B cell (primary cell): ENCODE results near the gene ISG20L2. TPM values are rescaled to one million over a fixed set of nuclear protein-coding genes. Genes with fewer than 3 reads are reported as not detected.

Experiments
- ATAC-seq: fragments of 200-7000 bp; cut with Tn5 transposase; one replicate; pipeline ENCODE4 v1.10.0; 2021; ENCODE audit warnings: low read depth, mild to moderate bottlenecking, moderate number of reproducible peaks, moderate library complexity
- CTCF ChIA-PET: fragments of 350-600 bp; sonication (Branson Sonifier 250); formaldehyde crosslinking; loops from one replicate; lab custom pipeline; 2021; ENCODE audit warnings: antibody characterized with exemption, inconsistent platforms; lab: Charles Lee
- POLR2A ChIA-PET: fragments of 350-600 bp; sonication (Branson Sonifier 250); formaldehyde crosslinking; loops from one replicate; lab custom pipeline; 2021; ENCODE audit warnings: antibody characterized with exemption; lab: Charles Lee
- DNase-seq: peaks from one replicate; pipeline ENCODE4 v3.0.0; 2013
- H2AFZ ChIP-seq: 2 replicates; pipeline ENCODE4 v1.6.1; 2012; ENCODE audit warnings: mild to moderate bottlenecking, low read depth, low read length; ENCODE audit not compliant: insufficient read depth, poor library complexity, severe bottlenecking
- H3K27ac ChIP-seq, 2 donors: 1 replicate in 1 of 2; 2 replicates in 1 of 2; pipeline ENCODE4 v1.5.1; 2012 to 2013; ENCODE audit warnings: low read length in 2 of 2, mild to moderate bottlenecking in 2 of 2, moderate library complexity in 1 of 2
- H3K27me3 ChIP-seq, 4 experiments: fragments of 200-600 bp in 1 of 4; sonication (generic) in 1 of 4; replicated peaks in 1 of 4; 1 replicate in 2 of 4; 2 replicates in 2 of 4; pipeline versions ENCODE4 v1.6.1 to v1.7.0; 2013 to 2016; ENCODE audit warnings: low read length in 3 of 4, mild to moderate bottlenecking in 2 of 4, mixed read lengths in 1 of 4, moderate library complexity in 1 of 4; ENCODE audit not compliant: insufficient read depth in 4 of 4, control insufficient read depth in 3 of 4; ENCODE audit errors: control extremely low read depth in 1 of 4
- H3K36me3 ChIP-seq, 2 experiments: replicated peaks in 1 of 2; 1 replicate in 1 of 2; 2 replicates in 1 of 2; pipeline versions ENCODE4 v1.6.1 to v1.7.1; 2013; ENCODE audit warnings: low read length in 1 of 2; ENCODE audit not compliant: insufficient read depth in 2 of 2, control insufficient read depth in 1 of 2; ENCODE audit errors: control extremely low read depth in 1 of 2, extremely low read depth in 1 of 2
- H3K4me1 ChIP-seq, 2 donors: fragments of 200-600 bp in 1 of 2; sonication (generic) in 1 of 2; 1 replicate in 1 of 2; 2 replicates in 1 of 2; pipeline versions ENCODE4 v1.5.1 to v1.6.1; 2013 to 2017; ENCODE audit warnings: low read length in 2 of 2; ENCODE audit not compliant: control insufficient read depth in 2 of 2, insufficient read depth in 2 of 2
- H3K4me2 ChIP-seq: replicated peaks from 2 replicates; pipeline ENCODE3; 2012; ENCODE audit warnings: mild to moderate bottlenecking, low read depth, low read length; ENCODE audit not compliant: poor library complexity, severe bottlenecking
- H3K4me3 ChIP-seq, 5 experiments: fragments of 200-600 bp in 1 of 5; sonication (generic) in 1 of 5; 1 replicate in 3 of 5; 2 replicates in 2 of 5; pipeline versions ENCODE4 v1.5.1 to v1.7.0; 2011 to 2016; ENCODE audit warnings: low read length in 4 of 5, mild to moderate bottlenecking in 4 of 5, low read depth in 2 of 5, control low read depth in 1 of 5, moderate library complexity in 1 of 5; ENCODE audit not compliant: insufficient read depth in 1 of 5; ENCODE audit errors: control extremely low read depth in 1 of 5, extremely low read depth in 1 of 5
- H3K79me2 ChIP-seq: fragments of 200-600 bp; sonication (generic); one replicate; pipeline ENCODE4 v1.6.0; 2016; ENCODE audit warnings: low read length; ENCODE audit not compliant: control insufficient read depth, insufficient read depth
- H3K9ac ChIP-seq: fragments of 200-600 bp; sonication (generic); 2 replicates; pipeline ENCODE4 v1.6.1; 2017; ENCODE audit warnings: mild to moderate bottlenecking, low read length, moderate library complexity
- H3K9me3 ChIP-seq, 3 donors: one replicate each; pipeline versions ENCODE4 v1.6.1 to v1.7.1; 2013; ENCODE audit warnings: low read length in 2 of 3; ENCODE audit not compliant: control insufficient read depth in 2 of 3, insufficient read depth in 1 of 3; ENCODE audit errors: control extremely low read depth in 1 of 3
- H4K20me1 ChIP-seq: 2 replicates; pipeline ENCODE4 v1.6.0; 2012; ENCODE audit warnings: mild to moderate bottlenecking, low read length; ENCODE audit not compliant: insufficient read depth, control insufficient read depth, poor library complexity, severe bottlenecking
- H3K27ac Mint-ChIP-seq: one replicate; pipeline ENCODE4 v1.8.0; 2021; ENCODE audit warnings: mixed read lengths
- H3K27me3 Mint-ChIP-seq: one replicate; pipeline ENCODE4 v1.8.0; 2021; ENCODE audit warnings: mixed read lengths
- H3K4me1 Mint-ChIP-seq: one replicate; pipeline ENCODE4 v1.8.0; 2021; ENCODE audit warnings: mixed read lengths
- H3K4me3 Mint-ChIP-seq: one replicate; pipeline ENCODE4 v1.8.0; 2021; ENCODE audit warnings: mixed read lengths
- H3K9me3 Mint-ChIP-seq: one replicate; pipeline ENCODE4 v1.8.0; 2022; ENCODE audit warnings: mixed read lengths; ENCODE audit not compliant: insufficient read depth
- EZH2 ChIP-seq: IDR thresholded peaks from 2 replicates; pipeline ENCODE4 v1.6.1; 2012; ENCODE audit warnings: borderline replicate concordance, low read depth, mild to moderate bottlenecking, moderate library complexity, low read length; ENCODE audit not compliant: insufficient read depth, poor library complexity, severe bottlenecking
- WGBS: methylation state at CpG from one replicate; pipeline ENCODE4 v1.1.5; 2013; ENCODE audit warnings: missing lambda C conversion rate; ENCODE audit not compliant: insufficient coverage; 5-methylcytosine and 5-hydroxymethylcytosine counted together
- intact Hi-C: fragments of 100-400 bp; cut with micrococcal nuclease; formaldehyde crosslinking; loops from one replicate; pipeline ENCODE4 v1.10.0; 2022
- polyA plus RNA-seq: library from polyadenylated mRNA; depleted of rRNA; stranded (reverse); fragments of >200 nt; gene quantifications from 2 replicates; pipeline ENCODE4 v1.2.3, GENCODE V29; 2012
- total RNA-seq, 2 donors: library from RNA; stranded (reverse); fragments of 120-200 nt in 1 of 2; gene quantifications; 1 replicate in 1 of 2; 2 replicates in 1 of 2; pipeline versions ENCODE4 v1.2.3 to v1.2.4, GENCODE V29; 2013 to 2022
- TF ChIP-seq, protein P1 (sequence below): fragments of 200-600 bp; IDR thresholded peaks from one replicate; pipeline ENCODE4 v1.8.0; 2022; ENCODE audit warnings: antibody characterized with exemption, mild to moderate bottlenecking

Gene ISG20L2
- total and polyA plus RNA-seq, 2 donors (not counting 1 experiment from before 2014, with no cell fraction given): 30.1 to 51.7 TPM

GRCh38 chr1:156694690-156694962 is 33.9 kb downstream of the ISG20L2 start:
- H3K4me2 ChIP-seq: no peak overlapping the region
- POLR2A ChIA-PET: no interaction called here
- 87% methylated on average over 5 of the region's 5 CpGs for WGBS
- ATAC-seq (no peak), DNase-seq (no peak)
- H3K27ac ChIP-seq: no peak overlapping the region
- H3K4me3 ChIP-seq: no peak overlapping the region
- H3K27me3 Mint-ChIP-seq: peaks cover 63% of the 10 kb centered on the region
- H3K27ac Mint-ChIP-seq: no peak overlapping the region
- intact Hi-C loops: no loop called here
- no peaks in the 10 kb centered on the region for H3K9me3 Mint-ChIP-seq
- H3K9ac ChIP-seq: no peak overlapping the region
- H4K20me1 ChIP-seq: no peaks in the 10 kb centered on the region
- peaks cover 4 to 14% of the 10 kb centered on the region in 2 donors for H3K4me1 ChIP-seq
- CTCF ChIA-PET: interaction anchor here (1.5 kb wide), 1 partner anchor 31 kb away, joined by 3 read pairs; no protein-coding TSS in a partner anchor
- no peak overlapping the region for H2AFZ ChIP-seq
- H3K27me3 ChIP-seq: peaks cover 0 to 65% (median 30%) of the 10 kb centered on the region in 4 experiments
- no peak for TF ChIP-seq EZH2
- no peaks in the 10 kb centered on the region for H3K36me3 ChIP-seq
- H3K4me1 Mint-ChIP-seq: peaks cover 14% of the 10 kb centered on the region
- H3K4me3 Mint-ChIP-seq: no peak overlapping the region
- peaks cover 0 to 3% (median 0%) of the 10 kb centered on the region in 3 donors for H3K9me3 ChIP-seq
- no peaks in the 10 kb centered on the region for H3K79me2 ChIP-seq

GRCh38 chr1:156693848-156694689 is 34.5 kb downstream of the ISG20L2 start:
- H3K4me3 Mint-ChIP-seq: no peak overlapping the region

More at GRCh38 chr1:156693848-156694689, 34.5 kb downstream of the ISG20L2 start:
- Mint-ChIP-seq H3K27ac (no peak overlapping the region), H3K9me3 (no peaks in the 10 kb centered on the region), H3K27me3 (peaks cover 64% of the 10 kb centered on the region), H3K4me1 (peaks cover 16% of the 10 kb centered on the region)
- TF ChIP-seq, protein P1, sequence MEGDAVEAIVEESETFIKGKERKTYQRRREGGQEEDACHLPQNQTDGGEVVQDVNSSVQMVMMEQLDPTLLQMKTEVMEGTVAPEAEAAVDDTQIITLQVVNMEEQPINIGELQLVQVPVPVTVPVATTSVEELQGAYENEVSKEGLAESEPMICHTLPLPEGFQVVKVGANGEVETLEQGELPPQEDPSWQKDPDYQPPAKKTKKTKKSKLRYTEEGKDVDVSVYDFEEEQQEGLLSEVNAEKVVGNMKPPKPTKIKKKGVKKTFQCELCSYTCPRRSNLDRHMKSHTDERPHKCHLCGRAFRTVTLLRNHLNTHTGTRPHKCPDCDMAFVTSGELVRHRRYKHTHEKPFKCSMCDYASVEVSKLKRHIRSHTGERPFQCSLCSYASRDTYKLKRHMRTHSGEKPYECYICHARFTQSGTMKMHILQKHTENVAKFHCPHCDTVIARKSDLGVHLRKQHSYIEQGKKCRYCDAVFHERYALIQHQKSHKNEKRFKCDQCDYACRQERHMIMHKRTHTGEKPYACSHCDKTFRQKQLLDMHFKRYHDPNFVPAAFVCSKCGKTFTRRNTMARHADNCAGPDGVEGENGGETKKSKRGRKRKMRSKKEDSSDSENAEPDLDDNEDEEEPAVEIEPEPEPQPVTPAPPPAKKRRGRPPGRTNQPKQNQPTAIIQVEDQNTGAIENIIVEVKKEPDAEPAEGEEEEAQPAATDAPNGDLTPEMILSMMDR: no peak
- no peak for TF ChIP-seq EZH2
- Histone ChIP-seq H4K20me1 (no peaks in the 10 kb centered on the region), H3K27ac (no peak overlapping the region), H3K9ac (no peak overlapping the region), H3K9me3 (peaks cover 0 to 3% (median 0%) of the 10 kb centered on the region in 3 donors), H2AFZ (no peak overlapping the region), H3K27me3 (peaks cover 0 to 70% (median 33%) of the 10 kb centered on the region in 4 experiments), H3K4me1 (peaks cover 9 to 19% of the 10 kb centered on the region in 2 donors), H3K79me2 (no peaks in the 10 kb centered on the region), H3K4me2 (no peak overlapping the region), H3K36me3 (no peaks in the 10 kb centered on the region), H3K4me3 (no peak overlapping the region)
- no peak for DNase-seq
- WGBS: 90% methylated on average over 11 of the region's 12 CpGs
- ChIA-PET CTCF (interaction anchor here (1.5 kb wide), 1 partner anchor 31 kb away, joined by 3 read pairs; no protein-coding TSS in a partner anchor), POLR2A (no interaction called here)
- intact Hi-C loops: no loop called here
- ATAC-seq: no peak
